C4-2B (cell line): Measurements from ENCODE around the gene SOX8.

Source experiments
- H3K27ac ChIP-seq: fragments of 450-650 bp; 2 replicates; pipeline ENCODE4 v1.5.1; 2017
- CTCF ChIP-seq: fragments of 450-650 bp; conservative IDR thresholded peaks from 2 replicates; pipeline ENCODE4 v1.5.1; 2017; ENCODE audit warnings: mild to moderate bottlenecking
- ZFX ChIP-seq: fragments of 450-650 bp; IDR thresholded peaks from 2 replicates; pipeline ENCODE4 v1.6.1; 2017

Gene SOX8

GRCh38 chr16:1014771-1015495 lies 33.4 kb downstream of the SOX8 start:
- TF ChIP-seq CTCF (no peak), ZFX (no peak)
- H3K27ac ChIP-seq: no peak overlapping the region

DNA sequence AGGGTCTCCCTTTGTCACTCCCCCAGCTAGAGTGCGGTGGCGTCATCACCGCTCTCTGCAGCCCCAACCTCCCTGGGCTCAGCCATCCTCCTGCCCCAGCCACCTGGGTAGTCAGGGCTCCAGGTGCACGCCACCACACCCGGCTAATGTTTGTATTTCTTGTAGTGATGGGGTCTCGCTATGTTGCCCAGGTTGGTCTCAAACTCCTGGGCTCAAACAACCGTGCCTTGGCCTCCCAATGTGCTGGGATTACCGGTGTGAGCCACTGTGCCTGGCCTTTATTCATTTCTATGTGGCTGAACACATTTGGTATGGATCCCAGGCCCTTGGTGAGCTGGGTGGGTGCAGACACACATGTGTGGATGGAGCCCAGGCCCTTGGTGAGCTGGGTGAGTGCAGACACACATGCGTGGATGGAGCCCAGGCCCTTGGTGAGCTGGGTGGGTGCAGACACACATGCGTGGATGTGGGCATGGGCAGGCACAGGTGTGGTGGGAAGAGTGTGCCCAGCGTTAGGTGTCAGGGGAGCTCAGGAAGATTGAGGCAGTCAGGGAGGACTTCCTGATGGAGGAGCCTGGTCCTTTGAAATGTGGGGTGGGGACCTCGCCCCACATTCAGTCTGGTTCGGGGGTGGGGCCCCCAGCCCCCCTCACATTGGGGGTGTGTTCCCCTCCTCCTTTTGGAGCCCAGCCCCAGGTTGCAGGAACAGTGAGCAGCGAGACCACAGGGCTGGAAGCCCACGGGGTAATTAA lies 37.1 kb downstream of the SOX8 start:
- no peak overlapping the region for H3K27ac ChIP-seq
- TF ChIP-seq ZFX: no peak
- TF ChIP-seq CTCF: no peak

GRCh38 chr16:1019231-1020090 lies 37.9 kb downstream of the SOX8 start:
- no peak overlapping the region for H3K27ac ChIP-seq
- TF ChIP-seq CTCF: no peak
- no peak for TF ChIP-seq ZFX

DNA sequence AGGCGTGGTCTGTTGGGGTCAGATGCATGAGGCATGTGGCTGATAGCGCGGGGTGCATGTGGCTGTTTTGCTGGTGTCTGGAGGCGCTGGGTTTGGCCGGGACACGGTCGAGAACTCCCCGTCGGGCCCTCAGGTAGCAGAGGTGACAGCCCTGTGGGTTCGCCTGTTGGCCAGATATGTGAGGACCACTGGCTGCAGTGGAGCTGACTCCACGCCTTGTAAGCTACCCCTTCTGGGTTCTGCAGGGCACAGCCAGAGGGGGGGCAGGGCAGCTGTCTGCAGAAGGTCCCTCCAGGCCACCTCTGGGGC lies 38.5 kb downstream of the SOX8 start:
- H3K27ac ChIP-seq: no peak overlapping the region
- no peak for TF ChIP-seq CTCF
- no peak for TF ChIP-seq ZFX

DNA sequence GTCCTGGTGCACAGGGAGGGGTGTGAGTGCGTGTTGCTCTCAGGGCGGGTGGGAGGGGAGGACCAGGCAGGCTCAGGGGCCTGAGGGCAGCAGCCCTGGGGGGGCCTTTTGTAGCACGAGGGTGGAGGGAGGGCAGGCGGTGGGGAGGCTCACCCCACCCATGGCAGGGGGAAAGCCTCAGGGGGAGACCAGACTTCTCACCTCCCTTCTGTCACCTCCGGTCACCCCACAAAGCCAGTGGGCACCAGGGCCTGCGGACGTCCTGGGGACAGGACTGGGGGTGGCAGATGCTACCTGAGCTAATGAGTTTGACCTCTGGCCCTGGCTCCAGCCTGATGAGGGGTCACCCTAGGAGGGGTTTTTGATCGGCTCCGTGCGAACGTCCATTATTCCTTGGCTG lies 39.0 kb downstream of the SOX8 start:
- no peak overlapping the region for H3K27ac ChIP-seq
- TF ChIP-seq ZFX: no peak
- TF ChIP-seq CTCF: no peak

GRCh38 chr16:1021553-1022160 lies 40.1 kb downstream of the SOX8 start:
- TF ChIP-seq CTCF (no peak), ZFX (no peak)
- no peak overlapping the region for H3K27ac ChIP-seq
